GM19240 (cell line): ENCODE data around the gene PRKD1.
"Not testable (repeated sequence)": the region's sequence is repeated elsewhere in the genome, so short reads cannot be mapped to it uniquely, and the experiment has no call there.

Experiments used
- DNase-seq: peaks from one replicate; pipeline ENCODE4 v3.0.0; 2011; ENCODE audit warnings: low spot score; ENCODE audit not compliant: insufficient read length

Gene PRKD1

GRCh38 chr14:29799464-29800095 is 128.1 kb downstream of the PRKD1 start:
- no peak for DNase-seq

- DNase-seq: no peak
Measured at GRCh38 chr14:29798811-29799210, 128.8 kb downstream of the PRKD1 start.

- no peak for DNase-seq
Measured at GRCh38 chr14:29798108-29798663, 129.5 kb downstream of the PRKD1 start.

GRCh38 chr14:29796853-29797252 is 130.8 kb downstream of the PRKD1 start:
- no peak for DNase-seq

- DNase-seq: no peak
Measured at GRCh38 chr14:29789475-29789874, 138.2 kb downstream of the PRKD1 start.

GRCh38 chr14:29788093-29788492 is 139.6 kb downstream of the PRKD1 start:
- no peak for DNase-seq

- no peak for DNase-seq
Measured at GRCh38 chr14:29783556-29783955, 144.1 kb downstream of the PRKD1 start.

- no peak for DNase-seq
Measured at GRCh38 chr14:29782041-29782440, 145.6 kb downstream of the PRKD1 start.

GRCh38 chr14:29777142-29777541 is 150.5 kb downstream of the PRKD1 start:
- DNase-seq: not testable (repeated sequence)

GRCh38 chr14:29773990-29774389 is 153.7 kb downstream of the PRKD1 start:
- DNase-seq: no peak

GRCh38 chr14:29763342-29763858 is 164.2 kb downstream of the PRKD1 start:
- DNase-seq: no peak

- no peak for DNase-seq
Measured at GRCh38 chr14:29759521-29760340, 167.9 kb downstream of the PRKD1 start.

- no peak for DNase-seq
Measured at GRCh38 chr14:29757711-29758233, 169.9 kb downstream of the PRKD1 start.

GRCh38 chr14:29757188-29757680 is 170.4 kb downstream of the PRKD1 start:
- no peak for DNase-seq

GRCh38 chr14:29756019-29756385 is 171.6 kb downstream of the PRKD1 start:
- DNase-seq: no peak

- DNase-seq: no peak
Measured at GRCh38 chr14:29755311-29756018, 172.2 kb downstream of the PRKD1 start.

GRCh38 chr14:29754134-29754533 is 173.5 kb downstream of the PRKD1 start:
- DNase-seq: no peak

- DNase-seq: no peak
Measured at GRCh38 chr14:29752221-29752923, 175.3 kb downstream of the PRKD1 start.

GRCh38 chr14:29749829-29750228 is 177.8 kb downstream of the PRKD1 start:
- DNase-seq: no peak

GRCh38 chr14:29749327-29749726 is 178.3 kb downstream of the PRKD1 start:
- no peak for DNase-seq

- DNase-seq: no peak
Measured at GRCh38 chr14:29745863-29746262, 181.8 kb downstream of the PRKD1 start.
